HG03280 (cell line): ENCODE data around the gene GPR35.
"Not testable (repeated sequence)": the region's sequence is repeated elsewhere in the genome, so short reads cannot be mapped to it uniquely, and the experiment has no call there.

Experiments used
- ATAC-seq: cut with Tn5 transposase; IDR thresholded peaks from one replicate; pipeline ENCODE4 v1.9.1; 2021; ENCODE audit warnings: mild to moderate bottlenecking, moderate library complexity; ENCODE audit not compliant: unreplicated experiment

GPR35 gene

GRCh38 chr2:240650254-240650965 is 25.1 kb downstream of the GPR35 start:
- no peak for ATAC-seq

GRCh38 chr2:240651185-240651584 is 25.9 kb downstream of the GPR35 start:
- ATAC-seq: no peak

- ATAC-seq: no peak
Measured at GRCh38 chr2:240655931-240656886, 30.9 kb downstream of the GPR35 start.

- ATAC-seq: not testable (repeated sequence)
Measured at GRCh38 chr2:240659883-240660282, 34.6 kb downstream of the GPR35 start.

- ATAC-seq: no peak
Measured at GRCh38 chr2:240662681-240663080, 37.4 kb downstream of the GPR35 start.

- no peak for ATAC-seq
Measured at GRCh38 chr2:240663546-240664190, 38.4 kb downstream of the GPR35 start.

GRCh38 chr2:240664622-240665021 is 39.3 kb downstream of the GPR35 start:
- no peak for ATAC-seq

- ATAC-seq: no peak
Measured at GRCh38 chr2:240670402-240670801, 45.1 kb downstream of the GPR35 start.

GRCh38 chr2:240670950-240671349 is 45.7 kb downstream of the GPR35 start:
- ATAC-seq: no peak

- ATAC-seq: no peak
Measured at GRCh38 chr2:240672076-240672700, 46.9 kb downstream of the GPR35 start.

GRCh38 chr2:240672701-240673190 is 47.5 kb downstream of the GPR35 start:
- no peak for ATAC-seq

GRCh38 chr2:240674461-240675184 is 49.3 kb downstream of the GPR35 start:
- ATAC-seq: not testable (repeated sequence)

- ATAC-seq: not testable (repeated sequence)
Measured at GRCh38 chr2:240675345-240675744, 50.1 kb downstream of the GPR35 start.

- not testable (repeated sequence) for ATAC-seq
Measured at GRCh38 chr2:240678043-240678442, 52.8 kb downstream of the GPR35 start.

GRCh38 chr2:240678909-240679308 is 53.6 kb downstream of the GPR35 start:
- not testable (repeated sequence) for ATAC-seq

GRCh38 chr2:240680185-240680584 is 54.9 kb downstream of the GPR35 start:
- ATAC-seq: not testable (repeated sequence)
